Cardiac muscle cell (in vitro differentiated cells and primary cell): ENCODE measurements around the gene CTCFL. TPM values are rescaled to one million over a fixed set of nuclear protein-coding genes. Genes with fewer than 3 reads are reported as not detected.
"Not testable (repeated sequence)": the region's sequence is repeated elsewhere in the genome, so short reads cannot be mapped to it uniquely, and the experiment has no call there.

Experiments
- DNase-seq, 2 donors: peaks; one replicate each; pipeline versions ENCODE4 v3.0.0 to v3.0.0-alpha.2; 2010 to 2017; ENCODE audit warnings: low read depth in 1 of 2, low spot score in 1 of 2
- H3K27ac ChIP-seq: fragments of 200-600 bp; sonication (generic); 2 replicates; pipeline ENCODE4 v1.5.1; 2016
- H3K27me3 ChIP-seq: fragments of 200-600 bp; sonication (generic); 2 replicates; pipeline ENCODE4 v1.6.0; 2016; ENCODE audit warnings: control low read depth
- H3K36me3 ChIP-seq: fragments of 200-600 bp; sonication (generic); 2 replicates; pipeline ENCODE4 v1.5.1; 2016; ENCODE audit warnings: control low read depth
- H3K4me1 ChIP-seq: fragments of 200-600 bp; sonication (generic); 2 replicates; pipeline ENCODE4 v1.8.1; 2017; ENCODE audit warnings: low read depth, mild to moderate bottlenecking, mixed run types
- H3K4me3 ChIP-seq: fragments of 200-600 bp; sonication (generic); 2 replicates; pipeline ENCODE4 v1.5.1; 2016; ENCODE audit warnings: mild to moderate bottlenecking
- H3K9me3 ChIP-seq: fragments of 200-600 bp; sonication (generic); 2 replicates; pipeline ENCODE4 v1.5.1; 2017; ENCODE audit warnings: low read depth, mild to moderate bottlenecking, control low read depth
- polyA plus RNA-seq: library from polyadenylated mRNA; unstranded; fragments of >200 nt; fragmentation: Nextera tagmentation; extraction: Ambion mirVana; gene quantifications from 2 replicates; pipeline ENCODE4 v1.2.1, GENCODE V29; 2016
- total RNA-seq: library from RNA; depleted of rRNA; stranded (reverse); fragments of >200 nt; gene quantifications from 2 replicates; pipeline ENCODE4 v1.2.3, GENCODE V29; 2016
- TF ChIP-seq, protein P1 (sequence below): IDR thresholded peaks from 2 replicates; pipeline ENCODE4 v1.5.1; 2012; ENCODE audit warnings: low read depth, mild to moderate bottlenecking, low read length

Gene CTCFL
- total and polyA plus RNA-seq, 2 experiments from 2014 or later = 0.09 TPM; not detected in 1

DNA sequence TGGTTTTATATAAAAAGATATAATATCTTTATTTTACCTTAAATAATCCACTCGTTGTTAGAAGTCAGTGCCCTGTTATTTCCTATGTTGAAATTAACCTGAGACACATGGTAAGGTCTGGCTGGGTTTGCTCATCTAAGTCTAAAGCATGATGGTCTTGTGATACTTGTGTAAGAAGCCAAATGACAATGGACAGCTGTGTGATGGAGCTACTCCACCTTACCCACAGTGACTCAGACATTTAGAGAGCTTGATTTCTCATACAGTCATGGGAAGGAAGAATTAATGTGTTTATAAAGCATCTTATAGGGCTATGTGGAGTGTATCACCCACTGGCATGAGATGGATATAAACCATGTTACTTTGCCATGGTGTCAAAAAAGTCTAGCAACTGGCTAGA is 11.7 kb downstream of the CTCFL start:
- no peak overlapping the region for H3K4me3 ChIP-seq
- TF ChIP-seq, protein P1, sequence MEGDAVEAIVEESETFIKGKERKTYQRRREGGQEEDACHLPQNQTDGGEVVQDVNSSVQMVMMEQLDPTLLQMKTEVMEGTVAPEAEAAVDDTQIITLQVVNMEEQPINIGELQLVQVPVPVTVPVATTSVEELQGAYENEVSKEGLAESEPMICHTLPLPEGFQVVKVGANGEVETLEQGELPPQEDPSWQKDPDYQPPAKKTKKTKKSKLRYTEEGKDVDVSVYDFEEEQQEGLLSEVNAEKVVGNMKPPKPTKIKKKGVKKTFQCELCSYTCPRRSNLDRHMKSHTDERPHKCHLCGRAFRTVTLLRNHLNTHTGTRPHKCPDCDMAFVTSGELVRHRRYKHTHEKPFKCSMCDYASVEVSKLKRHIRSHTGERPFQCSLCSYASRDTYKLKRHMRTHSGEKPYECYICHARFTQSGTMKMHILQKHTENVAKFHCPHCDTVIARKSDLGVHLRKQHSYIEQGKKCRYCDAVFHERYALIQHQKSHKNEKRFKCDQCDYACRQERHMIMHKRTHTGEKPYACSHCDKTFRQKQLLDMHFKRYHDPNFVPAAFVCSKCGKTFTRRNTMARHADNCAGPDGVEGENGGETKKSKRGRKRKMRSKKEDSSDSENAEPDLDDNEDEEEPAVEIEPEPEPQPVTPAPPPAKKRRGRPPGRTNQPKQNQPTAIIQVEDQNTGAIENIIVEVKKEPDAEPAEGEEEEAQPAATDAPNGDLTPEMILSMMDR = no peak
- H3K9me3 ChIP-seq = no peaks in the 10 kb centered on the region
- H3K36me3 ChIP-seq = no peaks in the 10 kb centered on the region
- H3K4me1 ChIP-seq = no peaks in the 10 kb centered on the region
- H3K27me3 ChIP-seq = no peaks in the 10 kb centered on the region
- H3K27ac ChIP-seq = no peak overlapping the region
- DNase-seq = no peak

DNA sequence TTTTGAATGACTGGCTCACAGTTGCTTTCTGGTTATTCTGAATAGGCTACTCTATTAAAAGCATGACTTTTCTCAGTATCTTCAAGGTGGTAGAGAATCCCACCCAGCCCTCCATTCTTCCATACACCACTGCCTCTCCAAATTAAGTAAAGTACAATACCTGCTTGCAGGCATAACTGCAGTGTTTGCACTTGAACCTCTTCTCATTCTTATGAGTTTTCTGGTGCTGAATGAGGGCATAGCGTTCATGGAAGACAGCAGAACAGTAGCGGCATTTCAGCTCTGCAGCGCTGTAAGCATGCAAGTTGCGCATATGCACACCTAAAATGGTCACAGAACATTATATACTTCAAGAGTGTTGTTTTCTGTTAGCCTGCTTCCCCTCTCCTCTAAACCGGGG is 12.5 kb downstream of the CTCFL start:
- H3K27ac ChIP-seq = no peak overlapping the region
- H3K9me3 ChIP-seq = no peaks in the 10 kb centered on the region

DNA sequence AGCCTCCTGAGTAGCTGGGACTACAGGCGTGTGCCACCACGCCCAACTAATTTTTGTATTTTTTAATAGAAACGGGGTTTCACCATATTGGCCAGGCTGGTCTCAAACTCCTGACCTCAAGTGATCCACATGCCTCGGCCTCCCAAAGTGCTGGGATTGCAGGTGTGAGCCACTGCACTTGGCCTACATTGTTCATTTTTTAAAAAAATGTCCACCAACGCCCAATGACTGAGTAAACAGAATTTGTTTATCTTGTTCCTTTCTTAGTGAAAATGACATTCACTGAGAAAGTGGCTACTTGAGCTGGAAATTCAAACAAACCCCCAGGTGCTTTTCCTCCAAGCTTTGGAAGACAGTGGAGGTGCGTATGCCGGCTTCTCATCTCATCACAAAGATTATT is 13.2 kb downstream of the CTCFL start:
- DNase-seq, H3K27me3 ChIP-seq, H3K4me3 ChIP-seq, H3K27ac ChIP-seq, H3K36me3 ChIP-seq, H3K9me3 ChIP-seq, H3K4me1 ChIP-seq: not testable (repeated sequence)

More for the DNA sequence above, 12.5 kb downstream of the CTCFL start:
- TF ChIP-seq, protein P1 = no peak
- Histone ChIP-seq H3K36me3 (no peaks in the 10 kb centered on the region), H3K4me3 (no peak overlapping the region), H3K27me3 (no peaks in the 10 kb centered on the region), H3K4me1 (no peaks in the 10 kb centered on the region)
- no peak for DNase-seq

DNA sequence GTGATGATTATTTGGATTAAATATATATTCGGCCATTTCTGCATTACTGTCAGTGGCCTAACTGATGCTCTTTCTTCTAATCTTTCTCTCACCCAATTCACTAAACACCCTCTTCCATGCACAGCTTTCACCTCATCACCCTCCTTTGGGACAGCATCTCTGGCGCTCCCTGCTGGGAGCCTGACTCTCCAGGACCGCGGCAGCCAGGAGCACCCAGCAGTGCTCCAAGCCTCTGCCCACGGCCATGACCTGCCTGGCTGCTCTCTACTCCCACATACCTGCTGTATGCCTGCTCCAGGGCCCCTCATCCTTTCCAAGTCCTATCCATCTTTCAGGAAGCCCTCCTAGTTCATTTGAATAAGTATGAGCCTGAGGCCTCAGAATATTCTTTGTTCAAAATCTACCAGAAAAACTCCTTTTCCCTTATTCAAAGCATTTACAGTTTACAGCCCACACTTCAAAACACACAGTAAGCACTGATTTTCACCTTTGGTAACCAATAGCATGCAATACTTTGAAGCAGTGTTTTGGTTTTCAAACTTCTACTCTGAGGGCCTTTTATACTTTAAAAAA is 15.2 kb downstream of the CTCFL start:
- DNase-seq = peak; percentile 23 to 70

DNA sequence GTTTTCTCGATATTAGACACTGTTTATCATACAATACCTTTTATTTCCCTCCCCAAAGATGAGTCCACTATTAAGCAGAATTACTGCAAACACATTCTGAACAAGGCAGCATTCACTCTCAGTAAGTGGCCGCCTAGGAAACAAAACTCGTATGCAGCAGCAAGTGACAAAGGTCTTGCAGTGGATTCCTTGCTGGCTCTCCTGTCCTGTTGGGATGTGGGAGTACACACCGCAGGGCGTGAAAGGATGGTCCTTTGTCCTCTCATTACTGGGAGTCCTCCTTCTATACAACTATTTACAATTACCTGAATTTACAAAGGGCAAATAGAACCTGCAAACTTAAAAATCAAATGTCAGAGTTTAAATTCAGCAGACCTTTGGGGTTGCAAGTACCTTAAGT is 16.1 kb downstream of the CTCFL start:
- no peaks in the 10 kb centered on the region for H3K4me1 ChIP-seq
- no peak overlapping the region for H3K27ac ChIP-seq
- no peaks in the 10 kb centered on the region for H3K36me3 ChIP-seq
- H3K27me3 ChIP-seq = no peaks in the 10 kb centered on the region
- DNase-seq = no peak
- no peak overlapping the region for H3K4me3 ChIP-seq
- TF ChIP-seq, protein P1 = no peak
- H3K9me3 ChIP-seq = no peaks in the 10 kb centered on the region

More for the DNA sequence above, 15.2 kb downstream of the CTCFL start:
- no peak overlapping the region for H3K27ac ChIP-seq
- H3K36me3 ChIP-seq = no peaks in the 10 kb centered on the region
- H3K27me3 ChIP-seq = no peaks in the 10 kb centered on the region
- H3K4me3 ChIP-seq = no peak overlapping the region
- TF ChIP-seq, protein P1 = peak; percentile 53
- H3K9me3 ChIP-seq = no peaks in the 10 kb centered on the region
- no peaks in the 10 kb centered on the region for H3K4me1 ChIP-seq

DNA sequence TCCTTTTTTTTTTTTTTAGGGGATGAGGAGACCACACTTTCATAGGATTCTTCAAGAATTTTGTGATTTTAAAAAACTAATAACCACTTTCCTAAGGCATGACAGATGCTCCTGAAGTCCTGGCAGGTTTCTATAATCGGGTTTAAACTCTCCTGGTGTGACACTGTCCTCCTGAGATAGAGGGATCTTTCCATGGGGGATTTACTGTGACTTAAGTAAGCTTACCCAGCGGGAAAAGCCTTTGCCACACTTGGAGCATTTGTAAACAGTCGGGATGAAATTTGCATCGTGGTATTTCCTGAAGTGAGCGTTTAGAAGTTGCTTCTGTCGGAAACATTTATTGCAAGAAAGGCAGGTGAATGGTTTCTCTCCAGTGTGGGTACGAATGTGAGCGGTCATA is 16.6 kb downstream of the CTCFL start:
- no peaks in the 10 kb centered on the region for H3K4me1 ChIP-seq
- H3K27me3 ChIP-seq = no peaks in the 10 kb centered on the region
- no peaks in the 10 kb centered on the region for H3K9me3 ChIP-seq
- TF ChIP-seq, protein P1 = no peak
- H3K27ac ChIP-seq = no peak overlapping the region
- no peak for DNase-seq
- H3K4me3 ChIP-seq = no peak overlapping the region
- H3K36me3 ChIP-seq = no peaks in the 10 kb centered on the region
